KMS-11 (cell line): Measurements from ENCODE around the gene FAXDC2.
A peak's percentile ranks its signal among the peaks of the same experiment; 100 is the strongest.

Experiments used
- H2AFZ ChIP-seq: fragments of 200-600 bp; sonication (generic); 2 replicates; pipeline ENCODE4 v1.6.1; 2016; ENCODE audit warnings: antibody characterized with exemption, mixed run types, low read depth
- H3K27ac ChIP-seq: fragments of 200-600 bp; sonication (generic); 2 replicates; pipeline ENCODE4 v1.6.1; 2016; ENCODE audit warnings: mild to moderate bottlenecking, mixed run types
- H3K27me3 ChIP-seq: fragments of 200-600 bp; sonication (generic); 2 replicates; pipeline ENCODE4 v1.6.1; 2017; ENCODE audit warnings: mild to moderate bottlenecking, low read depth, mixed run types, moderate library complexity; ENCODE audit not compliant: insufficient read depth
- H3K36me3 ChIP-seq: fragments of 200-600 bp; sonication (generic); 2 replicates; pipeline ENCODE4 v1.6.1; 2017; ENCODE audit warnings: mild to moderate bottlenecking, mixed run types; ENCODE audit not compliant: insufficient read depth
- H3K4me1 ChIP-seq: fragments of 200-600 bp; sonication (generic); 2 replicates; pipeline ENCODE4 v1.6.1; 2016; ENCODE audit warnings: mild to moderate bottlenecking, low read depth, mixed run types; ENCODE audit not compliant: poor library complexity, severe bottlenecking
- H3K4me2 ChIP-seq: fragments of 200-600 bp; sonication (generic); 2 replicates; pipeline ENCODE4 v1.7.0; 2016; ENCODE audit warnings: mild to moderate bottlenecking, mixed run types
- H3K4me3 ChIP-seq: fragments of 200-600 bp; sonication (generic); IDR thresholded peaks from 2 replicates; pipeline ENCODE4 v1.6.1; 2017; ENCODE audit warnings: low read depth, low read length, mixed read lengths; ENCODE audit not compliant: insufficient read depth
- H3K79me2 ChIP-seq: fragments of 200-600 bp; sonication (generic); 2 replicates; pipeline ENCODE4 v1.6.1; 2016; ENCODE audit warnings: low read depth, mixed run types; ENCODE audit not compliant: insufficient read depth
- H3K9ac ChIP-seq: fragments of 200-600 bp; sonication (generic); 2 replicates; pipeline ENCODE4 v1.6.1; 2016; ENCODE audit warnings: mild to moderate bottlenecking, mixed run types
- H4K20me1 ChIP-seq: fragments of 200-600 bp; sonication (generic); 2 replicates; pipeline ENCODE4 v1.6.1; 2016; ENCODE audit warnings: mild to moderate bottlenecking, mixed run types; ENCODE audit not compliant: insufficient read depth
- TF ChIP-seq, protein P1 (sequence below): fragments of 200-600 bp; sonication (generic); conservative IDR thresholded peaks from 2 replicates; pipeline ENCODE4 v1.6.1; 2017; ENCODE audit warnings: low read depth, mild to moderate bottlenecking, antibody characterized with exemption, low read length, moderate library complexity, mixed read lengths

FAXDC2 gene

DNA sequence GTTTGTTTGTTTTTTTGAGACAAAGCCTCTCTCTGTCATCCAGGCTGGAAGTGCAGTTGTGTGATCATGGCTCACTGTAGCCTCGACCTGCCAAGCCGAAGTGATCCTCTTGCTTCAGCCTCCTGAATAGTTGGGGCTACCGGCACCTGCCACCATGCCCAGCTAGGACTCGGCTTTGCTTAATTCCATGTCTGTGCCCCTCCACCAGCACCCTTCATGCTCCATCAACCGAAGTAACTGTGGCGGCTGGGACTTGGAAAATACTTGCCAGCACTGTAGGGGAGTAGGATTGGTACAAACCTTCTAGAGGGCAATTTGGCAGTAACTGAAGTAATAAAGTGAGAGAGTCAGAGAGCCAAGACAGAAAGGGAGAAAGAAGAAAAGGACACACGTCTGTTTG is 19.0 kb downstream of the FAXDC2 start:
- Histone ChIP-seq H3K27ac (no peak overlapping the region), H3K4me2 (no peak overlapping the region), H4K20me1 (no peaks in the 10 kb centered on the region), H3K27me3 (no peaks in the 10 kb centered on the region), H3K4me1 (peaks cover 26% of the 10 kb centered on the region), H3K4me3 (no peak overlapping the region), H3K36me3 (no peaks in the 10 kb centered on the region), H3K9ac (no peak overlapping the region), H2AFZ (no peak overlapping the region), H3K79me2 (no peaks in the 10 kb centered on the region)
- TF ChIP-seq, protein P1, sequence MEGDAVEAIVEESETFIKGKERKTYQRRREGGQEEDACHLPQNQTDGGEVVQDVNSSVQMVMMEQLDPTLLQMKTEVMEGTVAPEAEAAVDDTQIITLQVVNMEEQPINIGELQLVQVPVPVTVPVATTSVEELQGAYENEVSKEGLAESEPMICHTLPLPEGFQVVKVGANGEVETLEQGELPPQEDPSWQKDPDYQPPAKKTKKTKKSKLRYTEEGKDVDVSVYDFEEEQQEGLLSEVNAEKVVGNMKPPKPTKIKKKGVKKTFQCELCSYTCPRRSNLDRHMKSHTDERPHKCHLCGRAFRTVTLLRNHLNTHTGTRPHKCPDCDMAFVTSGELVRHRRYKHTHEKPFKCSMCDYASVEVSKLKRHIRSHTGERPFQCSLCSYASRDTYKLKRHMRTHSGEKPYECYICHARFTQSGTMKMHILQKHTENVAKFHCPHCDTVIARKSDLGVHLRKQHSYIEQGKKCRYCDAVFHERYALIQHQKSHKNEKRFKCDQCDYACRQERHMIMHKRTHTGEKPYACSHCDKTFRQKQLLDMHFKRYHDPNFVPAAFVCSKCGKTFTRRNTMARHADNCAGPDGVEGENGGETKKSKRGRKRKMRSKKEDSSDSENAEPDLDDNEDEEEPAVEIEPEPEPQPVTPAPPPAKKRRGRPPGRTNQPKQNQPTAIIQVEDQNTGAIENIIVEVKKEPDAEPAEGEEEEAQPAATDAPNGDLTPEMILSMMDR: no peak

DNA sequence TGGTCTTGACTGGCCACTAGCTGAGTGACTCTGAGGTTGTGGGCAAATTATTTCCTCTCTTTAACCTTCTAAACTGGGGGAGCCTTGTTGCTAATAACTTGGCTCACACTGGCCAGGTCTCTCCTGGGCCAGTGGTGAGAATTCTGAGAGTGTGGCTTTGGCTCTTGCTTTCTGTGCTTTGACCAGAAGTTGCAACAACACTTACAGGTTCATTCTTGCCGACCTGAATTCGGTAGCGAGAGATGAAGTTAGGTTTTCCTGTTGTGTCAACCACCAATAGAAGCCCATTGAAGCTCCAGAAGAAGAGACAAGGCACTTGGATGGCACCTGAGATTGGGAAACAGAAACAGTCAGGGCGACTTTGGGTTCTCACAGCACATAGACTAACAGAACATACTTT is 19.8 kb downstream of the FAXDC2 start:
- Histone ChIP-seq H3K36me3 (no peaks in the 10 kb centered on the region), H2AFZ (no peak overlapping the region), H4K20me1 (no peaks in the 10 kb centered on the region), H3K9ac (no peak overlapping the region), H3K4me2 (no peak overlapping the region), H3K27me3 (no peaks in the 10 kb centered on the region), H3K4me3 (no peak overlapping the region), H3K27ac (no peak overlapping the region), H3K79me2 (no peaks in the 10 kb centered on the region), H3K4me1 (peaks cover 26% of the 10 kb centered on the region)
- TF ChIP-seq, protein P1: no peak

DNA sequence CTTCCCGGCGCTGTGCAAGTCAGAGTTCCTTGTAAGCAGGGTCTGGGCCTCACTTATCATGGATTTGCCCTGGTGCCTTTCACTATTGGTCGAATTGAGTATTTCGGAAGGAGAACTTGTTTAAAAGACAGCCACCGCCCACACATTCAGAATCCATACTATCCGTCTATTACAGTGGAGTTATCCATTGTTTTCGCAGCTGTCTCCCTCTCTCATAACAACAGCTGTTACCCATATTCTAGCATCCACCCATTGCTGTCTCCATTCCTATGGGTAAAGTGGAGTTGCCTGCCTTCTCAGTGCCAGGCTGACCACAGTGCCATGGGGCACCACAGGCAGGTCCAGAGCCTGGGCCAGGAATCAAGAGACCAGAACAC is 20.2 kb downstream of the FAXDC2 start:
- Histone ChIP-seq H3K27me3 (no peaks in the 10 kb centered on the region), H2AFZ (no peak overlapping the region), H3K9ac (no peak overlapping the region), H3K4me1 (peaks cover 26% of the 10 kb centered on the region), H3K27ac (no peak overlapping the region; the same call in 1 of the 2 replicates), H3K79me2 (no peaks in the 10 kb centered on the region), H3K36me3 (no peaks in the 10 kb centered on the region), H4K20me1 (no peaks in the 10 kb centered on the region), H3K4me3 (no peak overlapping the region), H3K4me2 (peak overlapping the region; percentile 10; the same call in 1 of the 2 replicates)
- TF ChIP-seq, protein P1: no peak

DNA sequence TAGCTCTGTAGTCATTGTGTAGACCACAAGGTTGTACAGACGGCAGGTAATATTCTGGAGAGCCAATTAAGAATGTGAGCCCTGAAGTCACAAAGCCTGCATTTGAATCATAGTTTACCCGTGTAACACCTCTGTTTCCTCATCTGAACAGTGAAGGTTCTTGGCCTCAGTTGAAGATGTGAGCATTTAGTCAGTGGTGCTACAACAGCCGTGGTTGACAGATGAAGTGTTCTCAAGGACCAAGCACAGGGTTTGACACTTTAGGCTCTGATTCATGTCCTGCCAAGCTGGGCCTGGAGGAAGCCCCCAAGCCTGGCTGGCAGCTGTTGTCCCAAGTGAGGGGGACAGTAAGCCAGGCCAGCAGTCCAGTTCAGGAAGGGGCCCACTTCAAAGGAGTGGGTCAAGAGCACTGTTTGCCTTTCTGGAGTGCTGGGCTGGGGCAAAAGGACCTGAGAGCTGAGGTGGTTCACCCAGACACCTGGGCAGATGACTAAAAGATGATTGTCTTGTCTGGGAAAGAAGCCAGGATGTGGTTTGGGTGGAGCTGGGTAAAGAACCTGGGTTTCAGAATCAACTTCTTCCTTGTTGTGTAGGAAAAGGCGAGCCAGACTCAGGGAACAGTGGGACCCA is 20.7 kb downstream of the FAXDC2 start:
- Histone ChIP-seq H4K20me1 (no peaks in the 10 kb centered on the region), H3K79me2 (no peaks in the 10 kb centered on the region), H3K27me3 (no peaks in the 10 kb centered on the region), H3K4me1 (peaks cover 26% of the 10 kb centered on the region), H3K4me3 (no peak overlapping the region), H3K4me2 (peak overlapping the region; percentile 10; the same call in 1 of the 2 replicates), H2AFZ (no peak overlapping the region), H3K9ac (no peak overlapping the region), H3K27ac (peak overlapping the region; percentile 32; the same call in 1 of the 2 replicates), H3K36me3 (no peaks in the 10 kb centered on the region)
- TF ChIP-seq, protein P1: no peak
